Transverse colon (tissue), 4 donors: ENCODE data around the gene KIAA0586.

Experiments
- EP300 ChIP-seq: sonication (generic); formaldehyde crosslinking; IDR thresholded peaks from one replicate; pipeline ENCODE4 v1.6.1; 2017; ENCODE audit warnings: antibody characterized with exemption, low read depth
- POLR2A ChIP-seq: fragments of 450-650 bp; IDR thresholded peaks from one replicate; pipeline ENCODE4 v1.6.1; 2016; ENCODE audit warnings: antibody characterized with exemption, mild to moderate bottlenecking, moderate library complexity
- POLR2AphosphoS5 ChIP-seq, 3 donors: sonication (generic); formaldehyde crosslinking; IDR thresholded peaks; one replicate each; pipeline ENCODE4 v1.6.1; 2016; ENCODE audit warnings: antibody characterized with exemption in 3 of 3
- TF ChIP-seq, protein P1 (sequence below), 5 experiments: fragments of 200-600 bp in 3 of 5; fragments of 450-650 bp in 2 of 5; sonication (generic) in 3 of 5; IDR thresholded peaks; 1 replicate in 2 of 5; 2 replicates in 3 of 5; pipeline ENCODE4 v1.5.1; 2016 to 2017; ENCODE audit warnings: antibody characterized with exemption in 5 of 5, inconsistent platforms in 3 of 5, mild to moderate bottlenecking in 2 of 5, moderate library complexity in 1 of 5

DNA sequence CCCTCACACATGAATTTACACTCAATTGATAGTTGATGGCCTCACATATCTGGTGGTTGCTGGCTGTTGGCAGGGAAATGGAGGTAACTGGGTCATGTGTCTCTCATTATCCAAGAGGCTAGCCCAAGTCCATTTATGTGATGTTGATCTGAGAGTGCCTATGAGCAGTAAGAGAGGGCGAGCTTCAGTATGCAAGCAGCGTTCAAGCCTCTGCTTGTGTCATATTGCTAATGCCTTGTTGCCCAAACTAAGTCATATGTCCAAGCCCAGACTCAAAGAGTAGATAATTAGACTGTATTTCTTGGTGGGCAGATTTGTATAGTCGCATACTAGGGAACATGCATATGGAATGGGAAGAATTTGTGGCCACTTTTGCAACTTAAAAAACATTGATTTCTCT lies 126.4 kb downstream of the KIAA0586 start:
- TF ChIP-seq, protein P1, sequence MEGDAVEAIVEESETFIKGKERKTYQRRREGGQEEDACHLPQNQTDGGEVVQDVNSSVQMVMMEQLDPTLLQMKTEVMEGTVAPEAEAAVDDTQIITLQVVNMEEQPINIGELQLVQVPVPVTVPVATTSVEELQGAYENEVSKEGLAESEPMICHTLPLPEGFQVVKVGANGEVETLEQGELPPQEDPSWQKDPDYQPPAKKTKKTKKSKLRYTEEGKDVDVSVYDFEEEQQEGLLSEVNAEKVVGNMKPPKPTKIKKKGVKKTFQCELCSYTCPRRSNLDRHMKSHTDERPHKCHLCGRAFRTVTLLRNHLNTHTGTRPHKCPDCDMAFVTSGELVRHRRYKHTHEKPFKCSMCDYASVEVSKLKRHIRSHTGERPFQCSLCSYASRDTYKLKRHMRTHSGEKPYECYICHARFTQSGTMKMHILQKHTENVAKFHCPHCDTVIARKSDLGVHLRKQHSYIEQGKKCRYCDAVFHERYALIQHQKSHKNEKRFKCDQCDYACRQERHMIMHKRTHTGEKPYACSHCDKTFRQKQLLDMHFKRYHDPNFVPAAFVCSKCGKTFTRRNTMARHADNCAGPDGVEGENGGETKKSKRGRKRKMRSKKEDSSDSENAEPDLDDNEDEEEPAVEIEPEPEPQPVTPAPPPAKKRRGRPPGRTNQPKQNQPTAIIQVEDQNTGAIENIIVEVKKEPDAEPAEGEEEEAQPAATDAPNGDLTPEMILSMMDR (IDR thresholded peaks at IDR 0.05): no peak
- TF ChIP-seq POLR2A (no peak), EP300 (no peak), POLR2AphosphoS5 (IDR thresholded peaks at IDR 0.05) (no peak)
